ENCODE results near the gene TNNT3.

DNA sequence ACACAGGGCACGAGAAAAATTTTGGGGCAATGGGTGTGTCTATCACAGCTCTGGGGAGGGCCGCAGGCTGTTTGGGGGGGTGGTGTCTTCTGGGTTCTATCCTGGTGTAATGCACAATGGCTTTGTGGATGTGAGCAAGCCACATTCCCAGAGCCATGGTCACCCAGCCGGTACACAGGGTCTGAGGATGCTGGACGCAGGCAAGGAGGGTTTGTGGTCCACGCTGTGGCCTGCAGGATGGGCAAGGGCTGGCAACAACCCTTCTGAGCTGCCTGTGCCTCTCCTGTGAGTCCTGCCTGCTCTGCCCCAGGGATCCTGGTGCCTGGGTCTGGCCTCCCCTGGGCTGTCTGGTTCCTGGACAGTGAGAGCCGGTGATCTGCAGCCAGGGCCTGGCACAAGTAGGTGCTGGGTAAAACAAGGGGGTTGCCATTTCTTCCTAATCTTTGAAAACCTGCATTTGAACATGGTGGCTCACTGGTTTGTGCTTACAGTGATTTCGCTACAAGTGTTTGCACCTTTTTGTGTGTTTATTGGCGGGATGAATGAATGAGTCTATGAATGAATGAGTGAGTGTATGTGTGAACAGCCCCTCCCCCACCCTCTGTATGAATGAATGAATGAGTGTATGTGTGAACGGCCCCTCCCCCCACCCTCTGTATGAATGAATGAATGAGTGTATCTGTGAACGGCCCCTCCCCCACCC, 23.2 kb downstream of the TNNT3 start:
- TF ChIP-seq, protein P1, sequence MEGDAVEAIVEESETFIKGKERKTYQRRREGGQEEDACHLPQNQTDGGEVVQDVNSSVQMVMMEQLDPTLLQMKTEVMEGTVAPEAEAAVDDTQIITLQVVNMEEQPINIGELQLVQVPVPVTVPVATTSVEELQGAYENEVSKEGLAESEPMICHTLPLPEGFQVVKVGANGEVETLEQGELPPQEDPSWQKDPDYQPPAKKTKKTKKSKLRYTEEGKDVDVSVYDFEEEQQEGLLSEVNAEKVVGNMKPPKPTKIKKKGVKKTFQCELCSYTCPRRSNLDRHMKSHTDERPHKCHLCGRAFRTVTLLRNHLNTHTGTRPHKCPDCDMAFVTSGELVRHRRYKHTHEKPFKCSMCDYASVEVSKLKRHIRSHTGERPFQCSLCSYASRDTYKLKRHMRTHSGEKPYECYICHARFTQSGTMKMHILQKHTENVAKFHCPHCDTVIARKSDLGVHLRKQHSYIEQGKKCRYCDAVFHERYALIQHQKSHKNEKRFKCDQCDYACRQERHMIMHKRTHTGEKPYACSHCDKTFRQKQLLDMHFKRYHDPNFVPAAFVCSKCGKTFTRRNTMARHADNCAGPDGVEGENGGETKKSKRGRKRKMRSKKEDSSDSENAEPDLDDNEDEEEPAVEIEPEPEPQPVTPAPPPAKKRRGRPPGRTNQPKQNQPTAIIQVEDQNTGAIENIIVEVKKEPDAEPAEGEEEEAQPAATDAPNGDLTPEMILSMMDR (IDR thresholded peaks at IDR 0.05; ENCODE audit: insufficient read depth, low read length) = no peak
- TF ChIP-seq, protein P2, sequence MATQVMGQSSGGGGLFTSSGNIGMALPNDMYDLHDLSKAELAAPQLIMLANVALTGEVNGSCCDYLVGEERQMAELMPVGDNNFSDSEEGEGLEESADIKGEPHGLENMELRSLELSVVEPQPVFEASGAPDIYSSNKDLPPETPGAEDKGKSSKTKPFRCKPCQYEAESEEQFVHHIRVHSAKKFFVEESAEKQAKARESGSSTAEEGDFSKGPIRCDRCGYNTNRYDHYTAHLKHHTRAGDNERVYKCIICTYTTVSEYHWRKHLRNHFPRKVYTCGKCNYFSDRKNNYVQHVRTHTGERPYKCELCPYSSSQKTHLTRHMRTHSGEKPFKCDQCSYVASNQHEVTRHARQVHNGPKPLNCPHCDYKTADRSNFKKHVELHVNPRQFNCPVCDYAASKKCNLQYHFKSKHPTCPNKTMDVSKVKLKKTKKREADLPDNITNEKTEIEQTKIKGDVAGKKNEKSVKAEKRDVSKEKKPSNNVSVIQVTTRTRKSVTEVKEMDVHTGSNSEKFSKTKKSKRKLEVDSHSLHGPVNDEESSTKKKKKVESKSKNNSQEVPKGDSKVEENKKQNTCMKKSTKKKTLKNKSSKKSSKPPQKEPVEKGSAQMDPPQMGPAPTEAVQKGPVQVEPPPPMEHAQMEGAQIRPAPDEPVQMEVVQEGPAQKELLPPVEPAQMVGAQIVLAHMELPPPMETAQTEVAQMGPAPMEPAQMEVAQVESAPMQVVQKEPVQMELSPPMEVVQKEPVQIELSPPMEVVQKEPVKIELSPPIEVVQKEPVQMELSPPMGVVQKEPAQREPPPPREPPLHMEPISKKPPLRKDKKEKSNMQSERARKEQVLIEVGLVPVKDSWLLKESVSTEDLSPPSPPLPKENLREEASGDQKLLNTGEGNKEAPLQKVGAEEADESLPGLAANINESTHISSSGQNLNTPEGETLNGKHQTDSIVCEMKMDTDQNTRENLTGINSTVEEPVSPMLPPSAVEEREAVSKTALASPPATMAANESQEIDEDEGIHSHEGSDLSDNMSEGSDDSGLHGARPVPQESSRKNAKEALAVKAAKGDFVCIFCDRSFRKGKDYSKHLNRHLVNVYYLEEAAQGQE (IDR thresholded peaks at IDR 0.05; ENCODE audit: insufficient replicate concordance, low read depth) = no peak
